Measurements from ENCODE around the gene ARHGAP29.

Gene ARHGAP29

DNA sequence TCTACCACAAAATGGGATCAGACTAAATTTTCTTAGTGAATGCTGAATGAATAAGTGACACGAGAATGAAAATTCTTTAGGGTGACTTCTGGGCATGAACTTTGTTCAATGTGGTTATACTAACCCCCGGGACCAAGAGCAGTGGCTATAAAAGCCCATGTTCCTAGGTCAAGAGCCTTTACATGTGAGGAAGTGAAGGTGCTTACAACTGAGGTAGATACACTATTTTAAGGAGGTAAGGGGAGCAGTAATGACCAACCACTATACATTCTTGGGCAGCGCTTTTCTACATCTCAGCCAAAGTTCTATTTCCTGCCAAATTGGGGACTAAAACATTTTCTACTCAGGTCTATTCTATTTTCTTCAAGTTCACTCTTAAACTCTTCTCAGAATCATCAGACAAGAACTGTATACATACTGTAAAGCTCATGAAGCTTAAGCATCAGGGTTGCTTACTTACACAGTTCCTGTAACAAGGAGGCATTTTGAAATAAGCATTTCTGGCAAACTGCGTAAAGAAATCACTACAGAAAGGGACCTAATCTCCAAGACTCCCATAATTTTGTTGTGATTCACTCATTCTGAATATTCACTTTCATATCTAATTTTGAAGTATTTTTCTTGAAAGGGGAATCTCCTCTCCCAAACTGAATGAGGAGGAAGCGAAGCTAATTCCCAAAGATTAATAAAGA, 8.5 kb upstream of the ARHGAP29 start:
- H4K5ac ChIP-seq (ENCODE audit: low read length) = no peak overlapping the region
- H3K79me2 ChIP-seq (ENCODE audit: control insufficient read depth, insufficient read depth, low read length) = no peaks in the 10 kb centered on the region
- no peak overlapping the region for H3K27ac ChIP-seq (ENCODE audit: low read depth, low read length)
- no peak overlapping the region for H2BK15ac ChIP-seq (replicated peaks; ENCODE audit: low read depth)
- no peak overlapping the region for H3K4me3 ChIP-seq (ENCODE audit: low read length)
- no peaks in the 10 kb centered on the region for H3K4me1 ChIP-seq (ENCODE audit: control insufficient read depth, low read depth, low read length)
- H3K79me1 ChIP-seq (ENCODE audit: low read length) = no peaks in the 10 kb centered on the region
- H2BK5ac ChIP-seq (ENCODE audit: low read length) = no peak overlapping the region
- H3K36me3 ChIP-seq (ENCODE audit: control insufficient read depth, insufficient read depth, low read length) = no peaks in the 10 kb centered on the region
- no peak overlapping the region for H2AK5ac ChIP-seq (ENCODE audit: low read length)
- no peak overlapping the region for H3K56ac ChIP-seq (ENCODE audit: low read length)
- peaks cover 2% of the 10 kb centered on the region for H3K27me3 ChIP-seq (ENCODE audit: insufficient read depth, low read length, poor library complexity)
- no CpG with 5 or more reads among the region's 5 CpGs for WGBS (ENCODE audit: extremely low coverage, insufficient coverage, low lambda C conversion rate)
- no peak overlapping the region for H3K18ac ChIP-seq (ENCODE audit: low read length)
- H4K8ac ChIP-seq (ENCODE audit: low read depth, low read length) = no peak overlapping the region
- H3K4ac ChIP-seq (ENCODE audit: low read depth, low read length) = no peak overlapping the region
- DNase-seq = no peak
- H2BK120ac ChIP-seq (ENCODE audit: low read depth, low read length) = no peak overlapping the region
- H3K9ac ChIP-seq (ENCODE audit: low read length) = no peak overlapping the region
- no peak overlapping the region for H3K23ac ChIP-seq (ENCODE audit: low read length)
- H3K4me2 ChIP-seq (ENCODE audit: low read length) = no peak overlapping the region

DNA sequence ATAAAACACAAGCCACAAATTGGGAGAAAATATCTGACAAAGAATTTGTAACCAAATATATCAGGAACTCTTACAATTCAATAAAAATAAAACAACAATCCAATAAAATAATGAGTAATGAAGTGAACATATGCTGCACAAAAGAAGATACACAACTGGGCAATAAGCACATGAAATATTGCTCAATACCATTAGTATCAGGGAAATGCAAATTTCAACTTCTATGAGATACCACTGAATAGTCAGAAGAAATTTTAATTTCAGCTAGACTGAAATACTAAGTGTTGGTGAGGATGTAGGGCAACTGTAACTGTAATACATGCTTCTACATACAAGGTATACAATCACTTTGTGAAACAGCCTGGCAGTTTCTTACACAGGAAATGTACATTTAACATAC, 7.4 kb upstream of the ARHGAP29 start:
- no peak overlapping the region for H2BK15ac ChIP-seq (replicated peaks; ENCODE audit: low read depth)
- no peak overlapping the region for H3K56ac ChIP-seq (ENCODE audit: low read length)
- no peak overlapping the region for H3K4me3 ChIP-seq (ENCODE audit: low read length)
- H3K18ac ChIP-seq (ENCODE audit: low read length) = no peak overlapping the region
- H2BK5ac ChIP-seq (ENCODE audit: low read length) = no peak overlapping the region
- H3K23ac ChIP-seq (ENCODE audit: low read length) = no peak overlapping the region
- H2BK120ac ChIP-seq (ENCODE audit: low read depth, low read length) = no peak overlapping the region
- no peak overlapping the region for H4K5ac ChIP-seq (ENCODE audit: low read length)
- H3K27me3 ChIP-seq (ENCODE audit: insufficient read depth, low read length, poor library complexity) = peaks cover 2% of the 10 kb centered on the region
- H3K4me2 ChIP-seq (ENCODE audit: low read length) = no peak overlapping the region
- no peak overlapping the region for H3K27ac ChIP-seq (ENCODE audit: low read depth, low read length)
- H2AK5ac ChIP-seq (ENCODE audit: low read length) = no peak overlapping the region
- no peak for DNase-seq
- H3K9ac ChIP-seq (ENCODE audit: low read length) = no peak overlapping the region
- no peaks in the 10 kb centered on the region for H3K36me3 ChIP-seq (ENCODE audit: control insufficient read depth, insufficient read depth, low read length)
- no peak overlapping the region for H4K8ac ChIP-seq (ENCODE audit: low read depth, low read length)
- H3K79me2 ChIP-seq (ENCODE audit: control insufficient read depth, insufficient read depth, low read length) = no peaks in the 10 kb centered on the region
- H3K79me1 ChIP-seq (ENCODE audit: low read length) = no peaks in the 10 kb centered on the region
- H3K4ac ChIP-seq (ENCODE audit: low read depth, low read length) = no peak overlapping the region
- H3K4me1 ChIP-seq (ENCODE audit: control insufficient read depth, low read depth, low read length) = peaks cover 2% of the 10 kb centered on the region

DNA sequence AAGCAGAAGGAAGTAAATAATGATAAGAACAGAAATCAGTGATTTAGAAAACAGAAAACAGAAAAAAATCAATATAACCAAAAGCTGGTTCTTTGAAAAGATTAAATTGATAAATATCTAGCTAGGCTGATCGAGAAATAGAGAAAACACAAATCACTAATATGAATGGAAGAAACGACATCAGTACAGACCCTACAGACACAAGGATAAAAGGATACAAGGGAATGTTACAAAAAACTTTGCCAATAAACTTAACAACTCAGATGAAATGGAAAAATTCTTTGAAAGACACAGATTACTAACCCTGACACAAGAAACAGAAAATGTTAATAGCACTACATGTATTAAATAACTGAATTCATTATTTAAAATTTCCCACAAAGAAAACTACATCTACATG, 6.3 kb upstream of the ARHGAP29 start:
- Histone ChIP-seq H3K23ac (ENCODE audit: low read length) (no peak overlapping the region), H2AK5ac (ENCODE audit: low read length) (no peak overlapping the region), H3K79me2 (ENCODE audit: control insufficient read depth, insufficient read depth, low read length) (no peaks in the 10 kb centered on the region), H3K18ac (ENCODE audit: low read length) (no peak overlapping the region), H3K27me3 (ENCODE audit: insufficient read depth, low read length, poor library complexity) (peaks cover 2% of the 10 kb centered on the region), H3K9ac (ENCODE audit: low read length) (no peak overlapping the region), H3K36me3 (ENCODE audit: control insufficient read depth, insufficient read depth, low read length) (no peaks in the 10 kb centered on the region), H4K5ac (ENCODE audit: low read length) (no peak overlapping the region), H3K4ac (ENCODE audit: low read depth, low read length) (no peak overlapping the region), H3K79me1 (ENCODE audit: low read length) (no peaks in the 10 kb centered on the region), H4K8ac (ENCODE audit: low read depth, low read length) (no peak overlapping the region), H3K4me3 (ENCODE audit: low read length) (no peak overlapping the region), H2BK120ac (ENCODE audit: low read depth, low read length) (no peak overlapping the region), H3K27ac (ENCODE audit: low read depth, low read length) (no peak overlapping the region), H2BK15ac (replicated peaks; ENCODE audit: low read depth) (no peak overlapping the region), H3K56ac (ENCODE audit: low read length) (no peak overlapping the region), H3K4me1 (ENCODE audit: control insufficient read depth, low read depth, low read length) (peaks cover 3% of the 10 kb centered on the region), H3K4me2 (ENCODE audit: low read length) (no peak overlapping the region), H2BK5ac (ENCODE audit: low read length) (no peak overlapping the region)
- DNase-seq = no peak
- WGBS (ENCODE audit: extremely low coverage, insufficient coverage, low lambda C conversion rate) = no CpG with 5 or more reads among the region's 2 CpGs

DNA sequence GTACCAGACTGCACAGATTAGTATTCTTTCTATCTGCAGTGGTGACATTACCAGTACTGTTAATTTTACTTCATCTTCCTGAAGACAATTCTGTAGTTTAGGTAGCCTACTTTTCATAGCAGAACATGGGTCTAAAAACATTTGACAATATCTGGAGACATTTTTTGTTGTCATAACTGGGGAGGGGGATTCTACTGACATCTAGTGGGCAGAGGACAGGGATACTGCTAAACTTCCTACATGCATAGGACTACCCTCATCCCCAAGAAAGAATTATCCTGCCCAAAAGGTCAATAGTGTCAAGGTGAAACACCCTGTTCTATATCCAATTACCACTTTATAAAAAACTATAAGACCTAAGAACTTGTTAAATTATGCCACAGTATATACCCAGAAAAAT, 3.4 kb upstream of the ARHGAP29 start:
- Histone ChIP-seq H3K79me2 (ENCODE audit: control insufficient read depth, insufficient read depth, low read length) (peaks cover 9% of the 10 kb centered on the region), H2AK5ac (ENCODE audit: low read length) (no peak overlapping the region), H3K27ac (ENCODE audit: low read depth, low read length) (no peak overlapping the region), H3K9ac (ENCODE audit: low read length) (no peak overlapping the region), H3K4me2 (ENCODE audit: low read length) (no peak overlapping the region), H3K79me1 (ENCODE audit: low read length) (no peaks in the 10 kb centered on the region), H2BK5ac (ENCODE audit: low read length) (no peak overlapping the region), H4K5ac (ENCODE audit: low read length) (no peak overlapping the region), H2BK120ac (ENCODE audit: low read depth, low read length) (no peak overlapping the region), H3K56ac (ENCODE audit: low read length) (no peak overlapping the region), H3K4me1 (ENCODE audit: control insufficient read depth, low read depth, low read length) (peaks cover 6% of the 10 kb centered on the region), H3K4me3 (ENCODE audit: low read length) (no peak overlapping the region), H2BK15ac (replicated peaks; ENCODE audit: low read depth) (no peak overlapping the region), H3K4ac (ENCODE audit: low read depth, low read length) (no peak overlapping the region), H3K36me3 (ENCODE audit: control insufficient read depth, insufficient read depth, low read length) (no peaks in the 10 kb centered on the region), H3K23ac (ENCODE audit: low read length) (no peak overlapping the region), H4K8ac (ENCODE audit: low read depth, low read length) (no peak overlapping the region), H3K18ac (ENCODE audit: low read length) (no peak overlapping the region), H3K27me3 (ENCODE audit: insufficient read depth, low read length, poor library complexity) (no peaks in the 10 kb centered on the region)
- peak; percentile 63 for DNase-seq

DNA sequence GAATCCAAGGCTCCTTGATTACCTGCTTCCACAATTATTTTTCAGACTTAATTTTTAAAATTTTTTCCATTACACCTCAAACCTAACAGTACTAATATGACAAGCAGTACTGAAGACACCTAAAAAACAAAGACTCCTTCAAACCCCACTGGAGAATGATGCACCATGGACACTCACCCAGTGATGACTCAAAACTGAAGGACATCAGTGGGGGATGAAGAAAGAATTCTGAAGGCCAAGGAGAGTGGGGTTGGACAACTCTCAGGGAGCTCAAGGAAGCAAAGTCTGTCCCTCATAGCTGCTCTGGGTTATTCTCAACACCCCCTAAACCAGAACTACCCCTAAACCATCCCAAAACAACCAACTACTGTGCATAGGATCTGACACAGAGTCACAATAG, 2.4 kb upstream of the ARHGAP29 start:
- Histone ChIP-seq H2BK5ac (ENCODE audit: low read length) (peak overlapping the region; percentile 64), H3K23ac (ENCODE audit: low read length) (no peak overlapping the region), H3K4me2 (ENCODE audit: low read length) (no peak overlapping the region), H2BK15ac (replicated peaks; ENCODE audit: low read depth) (no peak overlapping the region), H2BK120ac (ENCODE audit: low read depth, low read length) (no peak overlapping the region), H3K4me3 (ENCODE audit: low read length) (no peak overlapping the region), H3K18ac (ENCODE audit: low read length) (peak overlapping the region; percentile 44), H3K36me3 (ENCODE audit: control insufficient read depth, insufficient read depth, low read length) (no peaks in the 10 kb centered on the region), H3K9ac (ENCODE audit: low read length) (no peak overlapping the region), H3K27ac (ENCODE audit: low read depth, low read length) (no peak overlapping the region), H3K79me1 (ENCODE audit: low read length) (peaks cover 2% of the 10 kb centered on the region), H4K5ac (ENCODE audit: low read length) (no peak overlapping the region), H4K8ac (ENCODE audit: low read depth, low read length) (no peak overlapping the region), H3K27me3 (ENCODE audit: insufficient read depth, low read length, poor library complexity) (no peaks in the 10 kb centered on the region), H2AK5ac (ENCODE audit: low read length) (no peak overlapping the region), H3K79me2 (ENCODE audit: control insufficient read depth, insufficient read depth, low read length) (peaks cover 12% of the 10 kb centered on the region), H3K4ac (ENCODE audit: low read depth, low read length) (peak overlapping the region; percentile 68), H3K56ac (ENCODE audit: low read length) (peak overlapping the region; percentile 8), H3K4me1 (ENCODE audit: control insufficient read depth, low read depth, low read length) (peaks cover 6% of the 10 kb centered on the region)
- DNase-seq = peak; percentile 8

DNA sequence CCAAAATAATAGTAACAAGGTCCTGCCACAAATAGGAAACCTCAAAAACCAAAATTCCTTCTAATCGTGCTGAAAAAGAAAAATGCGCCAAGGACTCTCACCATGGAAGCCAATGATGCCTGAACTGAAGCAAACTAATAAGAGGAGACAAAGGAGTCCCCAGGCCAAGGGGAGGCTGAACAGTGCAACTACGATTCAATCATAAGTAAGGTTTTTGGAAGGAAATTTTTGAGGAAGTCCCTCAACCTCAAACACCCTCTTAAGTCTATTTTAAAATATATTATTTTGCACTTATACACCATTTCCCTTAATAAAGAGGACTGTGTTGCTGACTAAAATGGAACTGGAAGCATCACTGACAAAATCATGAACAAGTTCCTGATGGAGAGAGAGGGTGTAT, 1.7 kb upstream of the ARHGAP29 start:
- H3K27me3 ChIP-seq (ENCODE audit: insufficient read depth, low read length, poor library complexity) = no peaks in the 10 kb centered on the region
- peaks cover 12% of the 10 kb centered on the region for H3K79me2 ChIP-seq (ENCODE audit: control insufficient read depth, insufficient read depth, low read length)
- no peak overlapping the region for H3K4me2 ChIP-seq (ENCODE audit: low read length)
- no peak overlapping the region for H2BK15ac ChIP-seq (replicated peaks; ENCODE audit: low read depth)
- no peak overlapping the region for H3K56ac ChIP-seq (ENCODE audit: low read length)
- H3K27ac ChIP-seq (ENCODE audit: low read depth, low read length) = no peak overlapping the region
- H2BK5ac ChIP-seq (ENCODE audit: low read length) = no peak overlapping the region
- H4K8ac ChIP-seq (ENCODE audit: low read depth, low read length) = no peak overlapping the region
- no peak for DNase-seq
- H3K4me1 ChIP-seq (ENCODE audit: control insufficient read depth, low read depth, low read length) = peaks cover 6% of the 10 kb centered on the region
- H3K79me1 ChIP-seq (ENCODE audit: low read length) = peaks cover 2% of the 10 kb centered on the region
- H3K4me3 ChIP-seq (ENCODE audit: low read length) = no peak overlapping the region
- WGBS (ENCODE audit: extremely low coverage, insufficient coverage, low lambda C conversion rate) = no CpG with 5 or more reads among the region's 3 CpGs
- H4K5ac ChIP-seq (ENCODE audit: low read length) = no peak overlapping the region
- H3K18ac ChIP-seq (ENCODE audit: low read length) = no peak overlapping the region
- H2AK5ac ChIP-seq (ENCODE audit: low read length) = no peak overlapping the region
- H3K23ac ChIP-seq (ENCODE audit: low read length) = no peak overlapping the region
- no peak overlapping the region for H2BK120ac ChIP-seq (ENCODE audit: low read depth, low read length)
- H3K9ac ChIP-seq (ENCODE audit: low read length) = no peak overlapping the region
- no peak overlapping the region for H3K4ac ChIP-seq (ENCODE audit: low read depth, low read length)
- no peaks in the 10 kb centered on the region for H3K36me3 ChIP-seq (ENCODE audit: control insufficient read depth, insufficient read depth, low read length)
